Endometrial microvascular endothelial cells (primary cell): ENCODE data around the gene BCL11B. TPM values are rescaled to one million over a fixed set of nuclear protein-coding genes. Genes with fewer than 3 reads are reported as not detected.

ENCODE experiments used
- in situ Hi-C: cut with HindIII; loops from 2 replicates; pipeline ENCODE4 v1.10.0; 2017; ENCODE audit warnings: low sequenced_read_pairs, low pct_unique_long_range_greater_than_20kb; ENCODE audit errors: inconsistent ontology term
- total RNA-seq: library from RNA; depleted of rRNA; stranded (reverse); fragments of >200 nt; gene quantifications from one replicate; pipeline ENCODE4 v1.2.3, GENCODE V29; 2015; ENCODE audit errors: inconsistent ontology term

BCL11B gene
- total RNA-seq, 1 donor from 2014 or later, result not detected

DNA sequence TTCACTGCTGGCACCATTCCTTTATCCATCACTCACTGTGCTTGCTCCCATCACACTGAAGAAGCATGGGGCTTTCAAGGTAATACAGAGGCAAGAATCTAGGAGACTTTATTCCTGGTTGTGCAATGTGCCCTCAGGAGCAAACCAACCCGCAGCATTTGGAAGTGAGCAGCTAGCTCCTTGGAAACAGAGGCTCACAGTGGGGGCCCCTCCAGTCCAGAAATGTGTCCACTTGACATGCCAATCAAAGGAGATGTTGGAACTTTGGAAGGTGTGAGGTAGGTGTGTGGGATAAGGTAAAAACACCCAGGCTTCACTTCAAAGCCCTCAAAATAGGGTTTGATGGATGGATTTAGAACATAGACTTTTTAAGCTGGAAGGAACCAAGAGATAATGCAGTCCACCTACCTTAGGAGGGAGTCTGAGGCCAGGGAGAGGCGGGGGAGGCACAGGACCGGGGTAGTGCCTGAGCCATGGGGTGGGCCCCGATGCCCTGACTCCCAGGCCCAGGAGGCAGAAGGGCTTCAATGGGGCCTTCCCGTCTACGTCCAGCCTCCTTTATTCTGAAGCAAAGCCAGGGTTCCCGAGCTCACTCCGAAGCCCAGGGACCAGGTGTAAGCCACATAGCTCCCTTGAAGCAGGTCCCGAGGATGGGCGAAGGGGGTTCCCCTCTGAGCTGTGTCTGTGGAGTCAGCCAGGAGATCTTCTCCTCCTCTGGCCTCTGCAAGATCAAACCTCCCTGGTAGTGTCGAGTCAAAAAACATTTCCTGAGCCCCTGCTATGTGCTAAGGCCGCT, 17.6 kb upstream of the BCL11B start:
- in situ Hi-C loops, result no loop called here

DNA sequence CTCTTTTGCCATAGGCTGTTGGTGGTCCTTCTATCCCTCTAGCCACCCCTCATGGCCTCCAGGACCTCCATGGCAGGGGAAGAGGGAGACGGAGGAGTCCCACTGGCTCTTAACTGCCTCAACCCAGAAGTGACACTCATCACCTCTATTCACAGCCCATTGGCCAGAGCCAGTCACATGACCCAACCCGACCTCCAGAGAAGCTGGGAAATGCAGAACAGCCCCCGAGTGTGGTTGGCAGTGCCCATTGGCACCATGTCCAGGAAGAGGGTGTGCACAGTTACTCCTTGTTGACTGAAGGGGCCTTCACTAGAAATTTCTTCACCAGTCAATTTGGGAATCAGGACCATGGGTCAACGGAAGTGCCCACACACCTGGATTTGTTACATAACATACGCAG, 17.0 kb upstream of the BCL11B start:
- in situ Hi-C loops, result no loop called here

DNA sequence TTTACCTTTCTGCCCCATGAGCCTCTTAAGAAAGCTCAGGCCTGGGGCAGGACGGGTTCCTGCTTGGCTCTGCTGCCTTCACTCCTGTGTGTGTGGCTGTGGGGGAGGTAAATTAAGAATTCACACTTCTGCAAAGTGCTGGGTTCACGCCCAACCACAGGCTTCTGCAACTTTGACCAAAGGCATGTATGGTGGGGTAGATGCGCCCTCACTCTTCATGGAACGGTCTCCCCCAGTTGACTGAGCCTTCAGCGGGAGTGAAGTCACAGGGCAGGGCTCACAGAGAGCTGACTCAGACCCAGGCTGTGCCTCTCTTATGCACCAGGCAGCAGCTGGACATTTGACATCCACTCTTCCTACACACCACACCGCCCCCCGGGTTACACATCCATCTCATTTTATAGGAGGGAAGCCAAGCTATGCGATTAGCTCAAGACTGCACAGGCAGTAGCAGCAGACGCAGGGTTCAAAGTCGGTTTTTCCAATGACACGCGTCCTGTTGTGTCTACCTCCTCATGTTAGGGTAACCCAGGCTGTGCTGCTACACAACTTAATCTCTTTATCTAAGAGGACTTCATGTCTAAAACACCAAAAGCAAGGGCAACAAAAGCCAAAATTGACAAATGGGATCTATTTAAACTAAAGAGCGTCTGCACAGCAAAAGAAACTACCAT, 15.4 kb upstream of the BCL11B start:
- in situ Hi-C loops, result no loop called here

DNA sequence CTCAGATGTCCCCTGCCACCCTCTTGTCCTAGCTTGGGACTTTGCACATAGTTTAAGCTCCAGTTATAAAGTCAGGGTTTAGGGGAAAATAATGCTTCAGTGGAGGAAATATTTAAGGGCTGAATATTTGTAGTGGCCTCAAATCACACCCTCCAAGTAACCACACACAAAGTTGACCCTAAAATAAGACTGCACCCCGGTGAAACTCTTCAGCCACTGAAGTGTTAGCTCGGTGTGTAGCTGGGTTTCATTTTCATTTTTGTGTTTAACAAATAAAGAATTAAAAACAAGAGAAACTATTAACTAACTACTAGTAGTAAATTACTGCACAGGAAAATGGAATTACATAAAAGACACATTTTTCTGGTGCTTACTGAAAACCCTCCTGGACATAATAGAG, 14.8 kb upstream of the BCL11B start:
- in situ Hi-C loops, result no loop called here

DNA sequence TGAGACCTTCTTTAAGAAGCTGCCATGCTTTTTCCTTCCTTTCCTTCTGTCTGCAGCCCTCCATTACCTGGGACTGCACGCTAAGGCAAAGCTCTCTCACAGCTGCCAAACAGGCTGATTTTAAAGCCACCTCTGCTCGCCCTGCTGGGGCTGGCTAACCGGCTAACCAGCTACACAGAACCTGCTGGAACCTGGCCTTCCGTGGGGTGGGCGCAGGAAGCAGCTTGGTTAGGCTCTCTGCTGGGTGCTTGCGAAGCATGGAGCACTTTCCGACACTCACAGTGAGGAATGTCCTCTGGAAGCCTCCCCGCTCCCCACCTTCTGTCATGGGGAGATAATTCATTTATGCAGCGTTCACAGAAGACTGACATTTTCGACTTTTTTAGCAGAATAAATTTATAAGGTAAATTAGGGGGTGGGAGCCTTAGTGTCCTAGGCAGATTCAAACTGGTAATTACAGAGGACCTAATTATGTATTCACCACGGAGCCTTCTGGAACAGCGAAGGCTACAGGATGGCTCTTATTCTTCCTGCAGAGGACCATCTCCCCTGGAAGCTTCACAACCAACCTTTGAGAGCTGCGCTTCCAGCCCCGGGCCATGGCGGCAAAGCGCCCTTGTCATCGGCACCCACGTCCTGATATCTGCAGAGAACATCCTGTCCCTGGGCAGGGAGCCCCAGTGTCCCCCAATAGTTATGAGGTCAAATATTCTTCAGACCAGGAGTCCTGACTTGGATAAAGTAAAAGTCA, 12.4 kb upstream of the BCL11B start:
- in situ Hi-C loops, result no loop called here

DNA sequence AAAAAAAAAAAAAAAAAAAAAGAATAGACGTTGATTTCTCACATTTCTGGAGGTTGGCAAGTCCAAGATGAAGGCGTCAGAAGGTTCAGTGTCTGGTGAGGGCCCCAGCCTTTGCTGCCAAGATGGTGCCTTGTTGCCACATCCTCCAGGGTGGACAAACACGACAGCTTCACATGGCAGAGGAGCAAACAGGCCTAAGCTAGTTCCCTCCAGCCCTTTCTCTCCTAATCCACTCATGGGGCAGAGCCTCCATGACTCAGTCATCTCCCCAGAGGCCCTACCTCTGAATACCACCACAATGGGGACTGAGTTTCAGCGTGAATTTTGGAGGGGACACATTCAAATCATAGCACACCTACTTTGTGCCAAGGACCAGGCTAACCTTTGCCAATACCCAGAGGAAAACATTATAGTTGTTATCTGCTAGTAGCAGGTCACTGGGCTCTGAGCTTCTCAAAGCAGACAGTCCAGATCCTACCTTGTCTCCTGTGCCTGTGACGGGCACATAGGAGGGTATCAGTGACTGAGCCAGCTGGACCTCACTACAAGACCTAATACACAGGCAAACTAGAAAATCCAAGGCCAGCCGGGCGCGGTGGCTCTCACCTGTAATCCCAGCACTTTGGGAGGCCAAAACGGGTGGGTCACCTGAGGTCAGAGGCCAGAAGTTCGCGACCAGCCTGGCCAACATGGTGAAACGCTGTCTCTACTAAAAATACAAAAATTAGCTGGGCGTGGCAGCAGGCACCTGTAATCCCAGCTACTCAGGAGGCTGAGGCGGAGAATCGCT, 10.5 kb upstream of the BCL11B start:
- in situ Hi-C loops, result no loop called here

DNA sequence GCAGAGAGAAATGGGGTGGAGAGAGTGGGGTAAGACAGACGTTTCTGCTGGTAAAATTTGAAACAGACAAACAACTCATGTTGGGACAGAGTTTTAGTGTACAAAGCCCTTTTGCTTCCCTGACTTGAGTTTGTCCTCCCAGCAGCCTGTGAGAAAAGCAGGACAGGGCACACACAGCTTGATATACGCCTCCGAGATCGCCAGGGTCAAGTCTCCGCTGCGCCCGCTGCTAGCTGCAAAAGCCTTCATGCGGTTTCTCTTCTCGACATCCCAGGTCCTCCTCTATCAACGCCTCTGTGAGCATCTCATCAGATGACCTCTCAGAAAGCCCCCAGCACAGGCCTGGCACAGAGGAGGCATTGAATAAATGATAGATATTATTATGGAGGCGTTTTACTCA, 9.4 kb upstream of the BCL11B start:
- in situ Hi-C loops, result no loop called here

DNA sequence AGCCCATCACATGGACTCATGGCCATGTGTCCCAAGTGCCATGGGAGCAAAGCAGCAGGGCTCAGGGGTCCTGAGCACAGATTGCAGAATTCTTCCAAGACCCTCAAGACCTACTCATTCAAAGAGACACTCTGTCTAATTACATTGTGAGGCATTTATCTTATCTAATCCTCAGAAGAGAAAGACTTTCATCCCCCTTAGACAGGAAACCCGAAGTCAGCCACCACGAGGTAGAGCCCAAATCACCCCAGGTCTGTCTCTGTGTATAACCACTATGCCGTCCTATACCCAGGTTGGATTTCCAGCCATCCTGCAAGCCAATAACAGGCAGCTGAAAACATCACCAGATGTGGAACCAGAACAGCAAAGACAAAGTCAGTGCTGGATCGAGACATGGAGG, 8.9 kb upstream of the BCL11B start:
- in situ Hi-C loops, result no loop called here

DNA sequence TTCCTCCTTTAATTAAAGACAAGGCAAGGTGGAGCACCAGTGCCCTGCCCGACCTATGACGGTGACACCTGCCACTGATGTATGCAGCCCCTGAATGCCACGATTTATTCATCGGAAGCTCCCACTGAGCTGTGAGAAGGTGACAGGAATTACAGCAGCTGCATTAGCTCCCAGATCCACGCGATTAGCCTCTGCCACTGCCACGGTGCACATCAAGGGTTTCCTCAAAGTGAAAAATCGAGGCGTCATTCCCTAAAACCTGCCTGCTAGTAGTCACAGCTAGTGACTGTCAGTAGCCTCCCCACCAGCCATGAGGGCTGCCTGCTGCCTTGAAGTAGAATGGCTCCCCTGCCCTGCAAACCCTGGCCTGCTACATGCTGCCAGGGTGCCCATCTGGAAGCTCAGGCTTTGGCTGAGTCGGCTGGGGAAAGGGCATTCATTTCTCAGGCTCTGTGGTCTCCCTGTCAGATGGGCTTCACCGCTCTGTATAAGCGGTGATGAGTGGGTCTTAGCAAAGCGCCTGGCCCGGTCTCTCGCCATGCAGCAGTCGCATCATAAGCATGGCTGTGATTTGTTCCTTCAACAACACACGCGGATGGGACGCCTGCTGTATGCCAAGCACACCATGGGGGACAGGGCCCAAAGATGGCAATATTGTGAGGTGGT, 8.2 kb upstream of the BCL11B start:
- in situ Hi-C loops, result no loop called here

DNA sequence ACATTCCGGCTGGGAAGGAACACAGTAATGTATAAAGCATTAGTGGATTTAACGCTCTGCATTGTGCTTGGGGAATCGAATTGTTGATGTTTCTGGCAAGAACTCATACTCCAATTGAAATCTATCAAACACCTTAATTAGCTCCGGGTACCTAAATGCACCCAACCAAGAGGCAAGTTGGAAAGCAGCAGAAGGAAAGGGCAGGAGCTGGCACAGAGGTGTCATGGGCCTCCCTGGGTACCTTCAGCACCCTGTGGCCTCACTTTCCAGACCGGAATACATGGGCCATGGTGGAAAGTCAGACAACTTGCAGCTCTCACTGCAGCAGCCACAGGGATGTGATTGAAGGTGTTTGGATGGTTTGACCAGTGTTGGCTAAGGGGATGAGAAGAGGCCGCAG, 6.8 kb upstream of the BCL11B start:
- in situ Hi-C loops, result no loop called here

DNA sequence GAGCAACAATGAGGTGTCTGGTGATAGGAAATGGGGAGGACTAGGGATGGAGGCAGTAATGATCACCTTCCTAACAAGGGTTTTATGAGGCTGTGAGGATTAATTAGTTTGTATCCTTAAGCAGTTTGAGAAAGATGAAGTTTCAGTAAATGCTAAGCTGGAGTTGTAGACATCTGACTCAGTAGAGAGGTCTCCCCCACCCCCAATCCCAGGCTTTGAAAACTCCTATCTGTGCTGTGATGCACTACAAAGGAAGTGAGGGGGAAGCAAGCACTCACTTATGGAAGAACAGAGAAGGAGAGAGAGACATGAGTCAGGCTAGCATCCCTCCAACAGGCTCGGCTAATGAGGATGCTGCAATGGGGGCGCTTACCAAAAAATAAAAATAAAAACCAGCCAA, 5.5 kb upstream of the BCL11B start:
- in situ Hi-C loops, result no loop called here

DNA sequence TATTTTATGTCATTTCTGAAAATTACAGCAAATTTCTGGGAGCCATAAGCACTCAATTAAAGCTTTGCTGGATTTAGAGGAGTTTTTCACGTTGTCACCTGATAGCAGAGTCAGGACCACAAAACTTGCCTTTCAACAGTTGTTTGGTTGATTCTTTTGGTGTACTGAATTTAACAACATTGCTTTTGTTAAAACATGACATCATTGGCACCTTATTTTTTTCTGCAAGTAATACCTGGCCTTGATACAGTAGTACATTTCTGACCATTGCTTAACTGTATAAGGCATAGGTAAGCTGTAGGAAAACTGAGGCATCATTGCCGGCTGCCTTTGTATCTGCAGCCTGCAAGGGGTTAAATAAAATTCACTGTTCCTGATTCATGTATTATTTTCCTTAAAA, 4.5 kb upstream of the BCL11B start:
- in situ Hi-C loops, result no loop called here

DNA sequence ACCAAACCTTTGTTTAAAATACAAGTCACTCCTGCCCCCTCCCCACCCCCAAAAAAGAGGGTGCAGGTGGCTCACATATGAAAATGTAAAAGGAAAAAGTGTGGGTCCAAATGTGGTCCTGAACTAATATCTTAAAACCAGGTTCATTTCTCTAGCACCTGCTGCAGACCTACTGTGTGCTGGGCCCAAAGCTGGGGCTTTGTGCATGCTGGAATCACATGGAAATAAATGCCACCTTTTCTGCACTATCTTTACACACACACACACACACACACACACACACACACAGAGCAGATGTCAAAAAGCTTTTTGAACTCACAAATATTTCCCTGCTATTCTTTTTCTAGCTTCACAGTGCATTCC, 3.2 kb upstream of the BCL11B start:
- in situ Hi-C loops, result no loop called here

DNA sequence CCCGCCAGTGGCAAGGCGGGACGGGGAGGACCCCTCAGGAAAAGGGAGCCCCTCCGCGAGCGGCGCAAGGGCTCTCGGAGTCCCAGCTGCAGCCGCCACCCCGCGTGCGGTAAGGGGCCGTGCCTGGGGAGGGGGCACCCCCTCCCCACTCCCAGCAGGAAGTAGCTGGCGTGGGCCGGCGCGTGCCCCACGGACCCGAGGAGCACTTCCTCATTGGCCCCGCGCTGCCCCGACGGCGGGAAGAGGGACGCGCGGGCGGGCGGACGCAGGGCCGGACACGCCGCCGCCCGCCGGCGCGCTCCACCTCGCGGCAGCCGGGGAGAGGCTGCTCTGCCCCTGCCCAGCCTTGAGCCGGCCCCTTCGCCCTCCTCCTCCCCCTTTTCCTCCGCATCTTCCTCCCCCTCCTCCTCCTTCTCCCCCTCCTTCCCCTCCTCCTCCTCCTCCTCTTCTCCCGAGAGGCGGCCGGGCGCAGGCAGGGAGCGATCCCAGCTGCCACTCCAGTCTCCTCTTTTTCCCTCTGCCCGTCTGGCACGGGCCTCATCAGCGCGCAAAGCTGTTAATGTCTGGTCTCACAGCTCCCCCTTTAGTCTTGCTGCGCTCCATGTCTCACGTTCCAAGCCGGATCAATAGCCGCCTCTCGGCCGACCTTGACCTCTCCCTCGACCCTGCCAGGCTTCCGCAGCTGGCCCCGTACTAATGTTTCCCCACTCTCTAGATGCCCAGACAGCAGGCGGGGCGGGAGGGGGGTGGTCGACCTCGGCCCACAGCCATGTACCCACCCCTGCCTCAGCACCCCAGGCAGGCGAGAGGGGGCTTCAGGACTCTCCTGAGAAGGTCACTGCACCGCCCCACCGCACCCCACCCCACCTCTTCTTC, 2.6 kb upstream of the BCL11B start:
- in situ Hi-C loops, result no loop called here

DNA sequence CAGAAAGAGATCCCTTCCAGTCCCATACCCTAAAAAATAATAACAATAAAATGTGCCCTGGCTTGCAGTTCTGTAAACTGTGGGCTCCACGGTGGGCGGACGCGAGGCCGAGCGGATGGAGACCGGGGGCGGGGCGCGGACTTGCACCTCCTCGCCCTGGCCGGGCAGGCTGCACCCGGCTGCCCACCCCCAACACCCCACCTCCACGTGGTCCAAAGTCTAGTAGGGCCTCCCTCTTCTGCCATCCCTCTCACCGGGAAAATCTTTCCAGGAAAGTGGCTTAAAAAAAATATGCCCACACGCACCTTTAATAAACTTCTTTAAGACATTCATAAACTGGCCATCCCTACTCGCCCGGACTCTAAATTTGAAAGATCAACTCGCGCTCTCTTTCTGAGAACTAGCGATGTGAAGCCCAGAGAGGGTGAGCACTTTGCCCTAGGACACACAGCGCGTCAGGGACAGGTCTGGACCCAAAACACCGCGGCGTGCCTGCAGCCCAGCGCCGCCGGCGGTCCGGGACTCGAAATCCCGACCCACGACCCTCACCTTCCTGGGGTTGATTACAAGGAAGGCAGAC, 1.9 kb upstream of the BCL11B start:
- in situ Hi-C loops, result no loop called here

DNA sequence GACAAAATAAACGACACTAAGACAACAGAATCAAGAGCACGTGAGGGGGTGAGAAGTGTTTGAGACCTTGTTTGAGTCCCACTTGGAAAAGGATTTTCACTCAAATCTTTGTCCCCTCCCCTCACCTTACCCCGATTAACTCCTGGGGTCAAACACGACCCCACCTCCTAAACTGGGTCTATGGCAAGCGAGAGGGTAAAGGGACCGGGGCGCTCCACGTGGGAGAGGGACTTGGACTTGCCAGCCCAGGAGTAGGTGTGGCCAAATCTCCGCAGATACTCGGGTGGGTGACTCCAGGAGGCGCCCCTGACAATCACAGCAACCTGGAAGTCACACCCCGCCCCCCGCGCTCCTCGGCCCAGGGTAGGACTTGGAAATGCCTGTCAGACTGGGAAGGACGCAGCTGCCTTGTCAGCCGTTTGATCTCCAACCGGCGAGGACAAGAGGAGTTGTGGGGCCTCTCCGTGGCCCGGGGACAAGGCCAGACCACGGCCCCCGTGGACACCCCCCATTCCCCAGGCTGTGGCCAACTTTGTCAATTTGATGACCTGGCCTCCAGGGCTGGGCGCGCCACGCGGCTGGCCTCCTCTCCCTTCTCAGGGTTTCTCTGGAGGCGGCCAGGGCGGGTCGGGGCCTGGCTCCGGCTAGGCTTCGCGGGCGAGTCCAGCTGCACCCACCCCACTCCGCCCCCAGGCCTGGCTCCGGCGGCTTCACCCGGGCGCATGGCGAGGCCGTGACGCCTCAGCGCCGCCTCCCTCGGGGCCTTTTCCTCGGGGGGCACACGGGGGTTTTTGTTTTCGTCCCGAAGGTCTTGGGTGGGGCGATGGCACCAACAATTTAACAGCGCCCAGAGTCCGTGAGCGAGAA, 1.1 kb upstream of the BCL11B start:
- in situ Hi-C loops, result no loop called here

DNA sequence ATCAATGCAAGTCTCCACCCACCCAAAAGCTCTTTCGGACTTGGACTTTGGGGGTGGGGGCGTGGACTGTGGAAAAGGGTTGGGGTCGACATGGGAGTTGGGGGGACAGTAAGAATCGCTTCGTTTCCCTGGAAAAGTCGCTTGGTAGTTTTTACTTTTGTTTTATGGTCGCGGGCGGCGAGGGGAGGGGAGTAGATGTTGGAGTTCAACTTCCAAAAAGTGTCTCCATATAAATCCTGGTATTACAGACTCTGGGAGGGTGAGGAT, 568 bp upstream of the BCL11B start:
- in situ Hi-C loops, result no loop called here
